Epithelial cell of esophagus (primary cell): ENCODE data around the gene IL20.
"Not testable (repeated sequence)": the region's sequence is repeated elsewhere in the genome, so short reads cannot be mapped to it uniquely, and the experiment has no call there.

Experiments used
- DNase-seq: peaks from one replicate; pipeline ENCODE4 v3.0.0; 2010; ENCODE audit warnings: low read depth
- H3K4me3 ChIP-seq: 2 replicates; pipeline ENCODE4 v1.5.1; 2011; ENCODE audit warnings: mild to moderate bottlenecking, low read length, control low read depth
- TF ChIP-seq, protein P1 (sequence below): IDR thresholded peaks from 2 replicates; pipeline ENCODE4 v1.5.1; 2011; ENCODE audit warnings: low read depth, mild to moderate bottlenecking, low read length, control low read depth, inconsistent platforms; ENCODE audit not compliant: insufficient read depth; ENCODE audit errors: missing control alignments

The IL20 gene

DNA sequence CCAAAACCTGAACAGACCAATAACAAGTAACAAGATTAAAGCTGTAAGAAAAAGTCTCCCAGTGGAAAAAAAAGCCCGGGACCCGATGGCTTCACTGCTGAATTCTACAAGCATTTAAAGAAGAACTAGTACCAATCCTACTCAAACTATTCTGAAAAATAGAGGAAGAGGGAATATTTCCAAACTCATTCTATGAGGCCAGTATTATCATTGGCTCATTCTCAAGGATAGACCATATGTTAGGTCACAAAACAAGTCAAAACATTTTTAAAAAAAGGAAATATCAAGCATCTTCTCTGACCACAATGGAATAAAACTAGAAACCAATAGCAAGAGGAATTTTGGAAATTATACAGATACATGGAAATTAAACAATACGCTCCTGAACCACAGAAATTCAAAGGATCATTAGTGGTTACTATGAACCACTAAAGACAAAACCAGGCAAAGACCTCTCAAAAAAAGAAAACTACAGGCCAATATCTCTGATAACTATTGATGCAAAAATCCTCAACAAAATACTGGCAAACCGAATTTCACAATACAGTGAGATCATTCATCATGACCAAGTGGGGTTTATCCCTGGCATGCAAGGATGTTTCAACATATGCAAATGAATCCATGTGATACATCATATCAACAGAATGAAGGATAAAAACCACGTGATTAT, 13.9 kb upstream of the IL20 start:
- TF ChIP-seq, protein P1, sequence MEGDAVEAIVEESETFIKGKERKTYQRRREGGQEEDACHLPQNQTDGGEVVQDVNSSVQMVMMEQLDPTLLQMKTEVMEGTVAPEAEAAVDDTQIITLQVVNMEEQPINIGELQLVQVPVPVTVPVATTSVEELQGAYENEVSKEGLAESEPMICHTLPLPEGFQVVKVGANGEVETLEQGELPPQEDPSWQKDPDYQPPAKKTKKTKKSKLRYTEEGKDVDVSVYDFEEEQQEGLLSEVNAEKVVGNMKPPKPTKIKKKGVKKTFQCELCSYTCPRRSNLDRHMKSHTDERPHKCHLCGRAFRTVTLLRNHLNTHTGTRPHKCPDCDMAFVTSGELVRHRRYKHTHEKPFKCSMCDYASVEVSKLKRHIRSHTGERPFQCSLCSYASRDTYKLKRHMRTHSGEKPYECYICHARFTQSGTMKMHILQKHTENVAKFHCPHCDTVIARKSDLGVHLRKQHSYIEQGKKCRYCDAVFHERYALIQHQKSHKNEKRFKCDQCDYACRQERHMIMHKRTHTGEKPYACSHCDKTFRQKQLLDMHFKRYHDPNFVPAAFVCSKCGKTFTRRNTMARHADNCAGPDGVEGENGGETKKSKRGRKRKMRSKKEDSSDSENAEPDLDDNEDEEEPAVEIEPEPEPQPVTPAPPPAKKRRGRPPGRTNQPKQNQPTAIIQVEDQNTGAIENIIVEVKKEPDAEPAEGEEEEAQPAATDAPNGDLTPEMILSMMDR: no peak
- H3K4me3 ChIP-seq: no peak overlapping the region
- DNase-seq: peak; percentile 84

DNA sequence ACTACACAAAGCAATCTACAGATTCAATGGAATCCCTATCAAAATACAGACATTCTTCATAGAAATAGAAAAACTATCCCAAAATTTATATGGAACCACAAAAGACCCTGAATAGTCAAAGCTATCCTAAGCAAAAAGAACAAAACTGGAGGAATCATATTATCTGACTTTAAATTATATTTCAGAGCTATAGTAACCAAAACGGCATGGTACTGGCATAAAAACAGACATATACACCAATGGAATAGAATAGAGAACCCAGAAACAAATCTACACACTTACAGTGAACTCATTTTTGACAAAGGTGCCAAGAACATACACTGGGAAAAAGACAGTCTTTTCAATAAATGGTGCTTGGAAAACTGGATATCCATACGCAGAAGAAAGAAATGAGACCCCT, 12.8 kb upstream of the IL20 start:
- not testable (repeated sequence) for H3K4me3 ChIP-seq, DNase-seq

DNA sequence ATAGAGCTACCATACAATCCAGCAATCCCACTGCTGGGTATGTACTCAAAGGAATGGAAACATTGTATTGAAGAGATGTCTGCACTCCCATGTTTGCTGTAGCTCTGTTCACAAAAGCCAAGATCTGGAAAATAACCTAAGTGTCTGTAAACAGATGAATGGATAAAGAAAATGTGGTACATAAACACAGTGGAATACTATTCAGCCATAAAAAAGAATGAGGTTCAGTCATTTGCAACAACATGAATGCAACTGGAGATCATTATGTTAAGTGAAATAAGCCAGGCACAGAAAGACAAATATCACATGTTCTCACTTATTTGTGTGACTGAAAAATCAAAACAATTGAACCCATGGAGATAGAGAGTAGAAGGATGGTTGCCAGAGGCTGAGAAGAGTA, 11.7 kb upstream of the IL20 start:
- not testable (repeated sequence) for H3K4me3 ChIP-seq, DNase-seq

GRCh38 chr1:206854401-206855129, 10.9 kb upstream of the IL20 start:
- no peak for DNase-seq
- H3K4me3 ChIP-seq: no peak overlapping the region
- TF ChIP-seq, protein P1: no peak

GRCh38 chr1:206855859-206856258, 9.6 kb upstream of the IL20 start:
- no peak overlapping the region for H3K4me3 ChIP-seq
- TF ChIP-seq, protein P1: no peak
- DNase-seq: no peak

DNA sequence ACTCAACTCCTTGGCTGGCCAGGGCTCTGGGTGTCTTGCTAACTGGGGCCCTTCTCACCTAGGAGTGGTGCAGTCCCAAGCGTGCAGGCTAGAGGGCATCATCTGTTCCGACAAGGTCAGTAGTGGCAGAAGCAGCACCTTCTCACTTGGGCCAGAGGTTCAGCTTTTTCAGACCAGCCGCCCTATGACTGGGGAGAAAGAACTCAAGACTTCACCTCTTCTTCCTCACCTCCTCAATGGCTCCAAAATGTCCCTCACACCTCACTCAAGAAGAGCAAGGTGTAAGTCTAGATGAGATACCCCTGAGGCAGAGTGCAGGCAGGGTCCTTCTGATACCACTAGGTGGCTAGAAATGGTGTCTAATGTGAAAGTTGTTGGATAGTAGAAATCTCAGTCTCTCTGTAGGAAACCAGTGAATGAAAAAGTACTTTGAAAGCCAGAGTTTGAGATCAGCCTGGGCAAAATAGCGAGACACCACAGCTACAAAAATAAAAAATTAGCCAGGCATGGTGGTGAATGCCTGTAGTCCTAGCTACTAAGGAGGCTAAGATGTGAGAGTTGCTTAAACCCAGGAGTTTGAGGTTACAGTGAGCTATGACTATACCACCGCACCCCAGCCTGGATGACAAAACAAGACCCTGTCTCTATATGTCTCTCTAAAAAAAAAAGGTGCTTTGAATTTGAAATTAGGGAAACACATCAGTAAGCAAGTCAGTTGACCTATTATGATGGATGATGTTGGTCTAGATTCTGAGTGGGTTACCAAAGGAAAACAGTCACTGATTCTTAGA, 8.6 kb upstream of the IL20 start:
- H3K4me3 ChIP-seq: no peak overlapping the region
- DNase-seq: no peak
- TF ChIP-seq, protein P1: no peak

DNA sequence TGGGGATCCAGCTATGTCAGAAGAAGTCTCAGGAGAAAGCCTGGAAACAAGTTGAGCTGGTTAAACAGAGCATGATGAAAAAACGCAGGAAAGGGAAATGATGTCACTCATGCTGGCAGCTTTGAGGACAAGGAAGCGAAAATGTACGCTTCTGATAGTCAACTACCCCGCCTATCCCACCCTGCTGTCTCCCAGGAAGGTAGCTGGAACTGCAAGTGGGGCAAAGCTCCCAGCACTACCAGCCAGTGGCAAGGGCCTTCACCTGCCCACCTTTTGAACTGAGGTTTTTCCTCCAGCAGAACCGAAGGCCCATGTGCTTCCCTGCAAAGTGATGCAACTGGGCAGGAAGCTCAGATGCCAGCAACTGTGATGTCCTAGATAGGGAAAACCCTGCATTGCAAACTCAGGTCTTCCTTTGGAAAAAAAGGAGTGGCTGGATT, 6.3 kb upstream of the IL20 start:
- DNase-seq: peak; percentile 88
- no peak overlapping the region for H3K4me3 ChIP-seq

More for the DNA sequence above, 6.3 kb upstream of the IL20 start:
- TF ChIP-seq, protein P1: no peak
